Fibroblast of lung (primary cell): Measurements from ENCODE around the gene NUMA1.

Source experiments
- EZH2 ChIP-seq: IDR thresholded peaks from 2 replicates; pipeline ENCODE4 v1.5.1; 2012; ENCODE audit warnings: low read length, control low read depth, mild to moderate bottlenecking; ENCODE audit errors: missing control alignments
- TF ChIP-seq, protein P1 (sequence below), 2 donors: IDR thresholded peaks in 1 of 2; conservative IDR thresholded peaks in 1 of 2; 1 replicate in 1 of 2; 2 replicates in 1 of 2; pipeline ENCODE4 v1.5.1; 2011 to 2012; ENCODE audit warnings: low read length in 2 of 2, control low read depth in 1 of 2, inconsistent platforms in 1 of 2, low read depth in 1 of 2, mild to moderate bottlenecking in 1 of 2

DNA sequence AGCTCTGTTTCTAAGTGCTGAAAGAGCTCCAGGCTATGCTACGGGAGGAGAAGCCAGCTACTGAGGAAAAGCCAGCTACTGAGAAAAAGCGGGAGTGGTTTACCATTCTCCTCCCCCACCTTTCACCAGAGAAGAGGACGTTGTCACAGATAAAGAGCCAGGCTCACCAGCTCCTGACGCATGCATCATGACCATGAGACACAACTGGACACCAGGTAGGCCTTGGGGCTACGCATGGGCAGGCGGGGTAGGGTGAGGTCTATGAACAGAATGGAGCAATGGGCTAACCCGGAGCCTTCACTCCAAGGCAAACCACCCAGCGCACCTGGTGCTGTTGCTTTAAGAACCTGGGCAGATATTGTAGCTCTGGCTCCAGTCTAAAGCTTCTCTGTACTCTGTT, 80.5 kb downstream of the NUMA1 start:
- TF ChIP-seq, protein P1, sequence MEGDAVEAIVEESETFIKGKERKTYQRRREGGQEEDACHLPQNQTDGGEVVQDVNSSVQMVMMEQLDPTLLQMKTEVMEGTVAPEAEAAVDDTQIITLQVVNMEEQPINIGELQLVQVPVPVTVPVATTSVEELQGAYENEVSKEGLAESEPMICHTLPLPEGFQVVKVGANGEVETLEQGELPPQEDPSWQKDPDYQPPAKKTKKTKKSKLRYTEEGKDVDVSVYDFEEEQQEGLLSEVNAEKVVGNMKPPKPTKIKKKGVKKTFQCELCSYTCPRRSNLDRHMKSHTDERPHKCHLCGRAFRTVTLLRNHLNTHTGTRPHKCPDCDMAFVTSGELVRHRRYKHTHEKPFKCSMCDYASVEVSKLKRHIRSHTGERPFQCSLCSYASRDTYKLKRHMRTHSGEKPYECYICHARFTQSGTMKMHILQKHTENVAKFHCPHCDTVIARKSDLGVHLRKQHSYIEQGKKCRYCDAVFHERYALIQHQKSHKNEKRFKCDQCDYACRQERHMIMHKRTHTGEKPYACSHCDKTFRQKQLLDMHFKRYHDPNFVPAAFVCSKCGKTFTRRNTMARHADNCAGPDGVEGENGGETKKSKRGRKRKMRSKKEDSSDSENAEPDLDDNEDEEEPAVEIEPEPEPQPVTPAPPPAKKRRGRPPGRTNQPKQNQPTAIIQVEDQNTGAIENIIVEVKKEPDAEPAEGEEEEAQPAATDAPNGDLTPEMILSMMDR (conservative IDR thresholded peaks at IDR 0.05 in 1 of 2, IDR thresholded peaks at IDR 0.05 in 1 of 2; ENCODE audit: low read depth in 1 of 2, low read length in 2 of 2) = no peak
- no peak for TF ChIP-seq EZH2
